H9 (cell line): ENCODE results near the gene AEN. TPM values are rescaled to one million over a fixed set of nuclear protein-coding genes. Genes with fewer than 3 reads are reported as not detected.

Experiments used
- DNase-seq: peaks from one replicate; pipeline ENCODE4 v3.0.0-alpha.2; 2017
- H2AFZ ChIP-seq: one replicate; pipeline ENCODE4 v1.6.1; 2013; ENCODE audit warnings: mild to moderate bottlenecking, low read length, control low read depth, moderate library complexity
- H2AK5ac ChIP-seq: 2 replicates; pipeline ENCODE4 v1.6.1; 2013; ENCODE audit warnings: low read length, control low read depth, mixed read lengths; ENCODE audit not compliant: insufficient read length
- H2BK120ac ChIP-seq: one replicate; pipeline ENCODE4 v1.6.1; 2013; ENCODE audit warnings: low read depth, mild to moderate bottlenecking, low read length, control low read depth, inconsistent platforms; ENCODE audit not compliant: poor library complexity, severe bottlenecking
- H2BK12ac ChIP-seq: 2 replicates; pipeline ENCODE4 v1.6.1; 2013; ENCODE audit warnings: low read length, control low read depth, mixed read lengths, low read depth; ENCODE audit not compliant: insufficient read length
- H2BK15ac ChIP-seq: 2 replicates; pipeline ENCODE4 v1.6.1; 2013; ENCODE audit warnings: low read depth, low read length, control low read depth
- H2BK20ac ChIP-seq: one replicate; pipeline ENCODE4 v1.6.1; 2013; ENCODE audit warnings: low read depth, mild to moderate bottlenecking, low read length, control low read depth, inconsistent platforms; ENCODE audit not compliant: poor library complexity, severe bottlenecking
- H2BK5ac ChIP-seq: 2 replicates; pipeline ENCODE4 v1.6.1; 2013; ENCODE audit warnings: low read length, control low read depth, mixed read lengths; ENCODE audit not compliant: insufficient read length
- H3K14ac ChIP-seq: 2 replicates; pipeline ENCODE4 v1.6.1; 2013; ENCODE audit warnings: low read length, control low read depth; ENCODE audit not compliant: insufficient read depth
- H3K18ac ChIP-seq: 2 replicates; pipeline ENCODE4 v1.6.1; 2013; ENCODE audit warnings: low read depth, mild to moderate bottlenecking, mixed read lengths, low read length, control low read depth; ENCODE audit not compliant: insufficient read length
- H3K23ac ChIP-seq: 2 replicates; pipeline ENCODE4 v1.6.1; 2013; ENCODE audit warnings: low read length, control low read depth, mixed read lengths, low read depth; ENCODE audit not compliant: insufficient read length
- H3K23me2 ChIP-seq: 2 replicates; pipeline ENCODE4 v1.6.1; 2013; ENCODE audit warnings: low read depth, mild to moderate bottlenecking, mixed read lengths, low read length, control low read depth; ENCODE audit not compliant: insufficient read length, poor library complexity, severe bottlenecking
- H3K27ac ChIP-seq: 2 replicates; pipeline ENCODE4 v1.5.1; 2013; ENCODE audit warnings: low read length, control low read depth, mixed read lengths, low read depth; ENCODE audit not compliant: insufficient read length
- H3K27me3 ChIP-seq: 2 replicates; pipeline ENCODE4 v1.6.1; 2013; ENCODE audit warnings: low read length, control low read depth, inconsistent platforms; ENCODE audit not compliant: insufficient read depth
- H3K4ac ChIP-seq: 2 replicates; pipeline ENCODE4 v1.6.1; 2013; ENCODE audit warnings: low read depth, mild to moderate bottlenecking, control low read depth, inconsistent platforms, low read length, moderate library complexity
- H3K4me1 ChIP-seq: 2 replicates; pipeline ENCODE4 v1.6.1; 2013; ENCODE audit warnings: low read length, control low read depth, inconsistent platforms; ENCODE audit not compliant: insufficient read depth
- H3K4me2 ChIP-seq: 2 replicates; pipeline ENCODE4 v1.6.1; 2013; ENCODE audit warnings: low read length, control low read depth, mixed read lengths; ENCODE audit not compliant: insufficient read length, insufficient read depth
- H3K56ac ChIP-seq: 2 replicates; pipeline ENCODE4 v1.6.1; 2013; ENCODE audit warnings: low read depth, mild to moderate bottlenecking, mixed read lengths, low read length, control low read depth; ENCODE audit not compliant: insufficient read length
- H3K79me1 ChIP-seq: 2 replicates; pipeline ENCODE4 v1.6.1; 2013; ENCODE audit warnings: low read depth, mild to moderate bottlenecking, moderate library complexity, low read length, control low read depth, inconsistent platforms; ENCODE audit not compliant: insufficient read depth, poor library complexity, severe bottlenecking
- H3K79me2 ChIP-seq: 2 replicates; pipeline ENCODE4 v1.6.1; 2013; ENCODE audit warnings: low read length, control low read depth, inconsistent platforms; ENCODE audit not compliant: insufficient read depth
- H3K9ac ChIP-seq: 2 replicates; pipeline ENCODE4 v1.6.1; 2013; ENCODE audit warnings: low read length, control low read depth, mixed read lengths; ENCODE audit not compliant: insufficient read length; ENCODE audit errors: extremely low read depth
- H3K9me3 ChIP-seq: one replicate; pipeline ENCODE4 v1.6.1; 2013; ENCODE audit warnings: low read depth, low read length, inconsistent platforms; ENCODE audit not compliant: control insufficient read depth
- H3T11ph ChIP-seq: one replicate; pipeline ENCODE4 v1.6.1; 2013; ENCODE audit warnings: mild to moderate bottlenecking, low read length, control low read depth, inconsistent platforms
- H4K20me1 ChIP-seq: one replicate; pipeline ENCODE4 v1.6.1; 2013; ENCODE audit not compliant: control insufficient read depth, insufficient read length, insufficient read depth
- H4K5ac ChIP-seq: 2 replicates; pipeline ENCODE4 v1.6.1; 2013; ENCODE audit warnings: low read depth, mild to moderate bottlenecking, mixed read lengths, low read length, control low read depth; ENCODE audit not compliant: insufficient read length
- H4K8ac ChIP-seq: replicated peaks from 2 replicates; pipeline ENCODE4 v1.6.1; 2013; ENCODE audit warnings: low read length, control low read depth, mixed read lengths, low read depth; ENCODE audit not compliant: insufficient read length
- H4K91ac ChIP-seq: 2 replicates; pipeline ENCODE4 v1.6.1; 2013; ENCODE audit warnings: low read depth, mild to moderate bottlenecking, moderate library complexity, mixed read lengths, low read length, control low read depth; ENCODE audit not compliant: insufficient read length
- H3K27ac Mint-ChIP-seq, 3 experiments: 2 replicates in 2 of 3; 3 replicates in 1 of 3; pipeline ENCODE4 v1.8.0; 2020 to 2021; ENCODE audit warnings: mixed read lengths in 3 of 3, mild to moderate bottlenecking in 1 of 3, moderate library complexity in 1 of 3
- H3K27me3 Mint-ChIP-seq: 2 replicates; pipeline ENCODE4 v1.8.0; 2021; ENCODE audit warnings: low read depth, mild to moderate bottlenecking, moderate library complexity, mixed read lengths
- H3K36me3 Mint-ChIP-seq, 3 experiments: 2 replicates in 2 of 3; 3 replicates in 1 of 3; pipeline ENCODE4 v1.8.0; 2020 to 2021; ENCODE audit warnings: low read depth in 3 of 3, mixed read lengths in 3 of 3; ENCODE audit not compliant: insufficient read depth in 1 of 3
- H3K4me1 Mint-ChIP-seq, 2 experiments: 2 replicates each; pipeline ENCODE4 v1.8.0; 2020; ENCODE audit warnings: mixed read lengths in 2 of 2
- H3K4me3 Mint-ChIP-seq, 2 experiments: 2 replicates in 1 of 2; 3 replicates in 1 of 2; pipeline ENCODE4 v1.8.0; 2020 to 2021; ENCODE audit warnings: mild to moderate bottlenecking in 2 of 2, mixed read lengths in 2 of 2, moderate library complexity in 1 of 2
- H3K9me3 Mint-ChIP-seq, 2 experiments: 2 replicates in 1 of 2; 3 replicates in 1 of 2; pipeline ENCODE4 v1.8.0; 2020; ENCODE audit warnings: mild to moderate bottlenecking in 2 of 2, mixed read lengths in 2 of 2, moderate library complexity in 1 of 2
- WGBS: extraction: QIAGEN DNeasy Blood & Tissue Kit; methylation state at CpG from one replicate; pipeline ENCODE4 v1.1.7; 2013; ENCODE audit warnings: missing lambda C conversion rate, low lambda C conversion rate, mixed read lengths; ENCODE audit not compliant: insufficient read length; ENCODE audit errors: extremely low coverage; 5-methylcytosine and 5-hydroxymethylcytosine counted together
- long read RNA-seq: library from polyadenylated mRNA; unstranded; transcript quantifications from one replicate; pipeline ENCODE4 v2.0.0, GENCODE V29; 2020
- total RNA-seq: library from RNA; stranded (reverse); gene quantifications from 2 replicates; pipeline ENCODE4 v1.2.1, GENCODE V29; 2021
- TF ChIP-seq, protein P1 (sequence below): fragments of 200-600 bp; sonication (generic); conservative IDR thresholded peaks from 3 replicates; pipeline ENCODE4 v1.8.0; 2021; ENCODE audit warnings: antibody characterized with exemption, mild to moderate bottlenecking

AEN gene, protein sequence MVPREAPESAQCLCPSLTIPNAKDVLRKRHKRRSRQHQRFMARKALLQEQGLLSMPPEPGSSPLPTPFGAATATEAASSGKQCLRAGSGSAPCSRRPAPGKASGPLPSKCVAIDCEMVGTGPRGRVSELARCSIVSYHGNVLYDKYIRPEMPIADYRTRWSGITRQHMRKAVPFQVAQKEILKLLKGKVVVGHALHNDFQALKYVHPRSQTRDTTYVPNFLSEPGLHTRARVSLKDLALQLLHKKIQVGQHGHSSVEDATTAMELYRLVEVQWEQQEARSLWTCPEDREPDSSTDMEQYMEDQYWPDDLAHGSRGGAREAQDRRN
- total RNA-seq, result 132 and 136 TPM in 2 replicates
- long read RNA-seq, full-length matches to known transcripts, result 593 of 1,038 reads
- long read RNA-seq, partial matches to known transcripts, result 230 of 1,038 reads
- long read RNA-seq, other reads (novel, unspliced or antisense), result 215 of 1,038 reads

DNA sequence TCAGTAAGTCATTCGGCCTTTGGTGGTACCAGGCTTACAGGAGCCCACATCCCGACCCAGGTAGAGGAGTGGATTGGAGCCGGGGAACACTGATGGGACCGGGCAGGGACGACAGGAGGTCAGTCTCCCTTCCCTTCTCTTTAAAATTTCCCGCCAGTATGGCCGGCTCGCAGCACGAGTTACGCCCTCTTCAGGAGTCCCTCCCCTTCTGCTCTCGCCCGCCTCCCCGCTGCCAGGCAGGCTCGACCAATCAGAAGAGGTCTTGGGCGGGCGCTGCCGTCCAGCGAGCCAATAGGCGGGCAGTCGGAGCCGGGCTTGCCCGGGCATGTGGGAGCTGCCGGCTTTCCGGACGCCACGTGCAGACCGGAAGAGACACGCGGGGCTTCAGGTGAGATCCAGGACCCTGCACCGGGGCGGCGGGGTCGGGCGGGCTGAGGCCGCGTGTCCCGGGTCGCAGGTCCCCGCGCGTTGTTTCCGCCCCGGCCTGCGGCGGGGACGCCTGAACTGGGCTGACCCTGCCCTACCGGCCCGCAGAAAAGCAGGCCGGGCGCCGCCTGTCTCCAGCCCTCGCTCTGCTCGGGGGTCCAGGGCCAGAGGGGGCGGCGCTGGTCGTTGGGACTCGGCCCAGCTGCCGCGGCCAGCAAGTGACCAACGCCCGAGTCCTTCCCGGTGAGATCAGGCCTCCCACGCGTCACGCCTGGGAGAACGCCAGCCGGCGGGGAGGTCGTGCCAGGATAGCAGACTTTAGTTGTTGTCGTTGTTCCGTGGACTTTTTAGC lies at the start of gene AEN:
Gene AEN, plus strand, starts transcription at position 346 of the 778 bp plus-strand sequence. CDS start 4,870 bp downstream, outside the sequence.
- Histone ChIP-seq H3K23ac (no peak within 1 kb of the TSS), H3K27me3 (no peaks in the 10 kb centered on the region), H2BK12ac (no peak within 1 kb of the TSS), H3K14ac (peak within 1 kb of the TSS; percentile 95), H3K27ac (peak within 1 kb of the TSS; percentile 16), H3K4me1 (peaks cover 13% of the 10 kb centered on the region; the same call in 1 of the 2 replicates), H3K9me3 (no peaks in the 10 kb centered on the region), H3K4me2 (peak within 1 kb of the TSS; percentile 99), H4K5ac (no peak within 1 kb of the TSS), H4K20me1 (peaks cover 5% of the 10 kb centered on the region), H3K9ac (peak within 1 kb of the TSS; percentile 84), H2BK5ac (peak within 1 kb of the TSS; percentile 29), H4K91ac (peak within 1 kb of the TSS; percentile 65), H2AFZ (no peak within 1 kb of the TSS), H2AK5ac (no peak within 1 kb of the TSS), H3K23me2 (peaks cover 13% of the 10 kb centered on the region), H3K18ac (peak within 1 kb of the TSS; percentile 87), H3K4ac (peak within 1 kb of the TSS; percentile 21; the same call in 1 of the 2 replicates), H2BK120ac (no peak within 1 kb of the TSS), H2BK15ac (0 out of 2 replicates have a peak within 1 kb of the TSS, but pooled peaks have one; percentile 13), H4K8ac (no peak within 1 kb of the TSS), H3K56ac (no peak within 1 kb of the TSS), H3T11ph (no peak within 1 kb of the TSS), H3K79me1 (no peaks in the 10 kb centered on the region), H2BK20ac (no peak within 1 kb of the TSS), H3K79me2 (peaks cover 45% of the 10 kb centered on the region)
- Mint-ChIP-seq H3K4me3 (peak within 1 kb of the TSS; percentile 93 to 95), H3K36me3 (peaks cover 2 to 39% (median 36%) of the 10 kb centered on the region in 3 experiments; a peak in 6 of 7 replicates), H3K27me3 (peaks cover 2% of the 10 kb centered on the region), H3K4me1 (peaks cover 47 to 60% of the 10 kb centered on the region in 2 experiments), H3K27ac (peak within 1 kb of the TSS; percentile 92 to 96 (median 95)), H3K9me3 (no peaks in the 10 kb centered on the region)
- no CpG with 5 or more reads among the region's 71 CpGs for WGBS
- DNase-seq, result peak; percentile 98
- TF ChIP-seq, protein P1, sequence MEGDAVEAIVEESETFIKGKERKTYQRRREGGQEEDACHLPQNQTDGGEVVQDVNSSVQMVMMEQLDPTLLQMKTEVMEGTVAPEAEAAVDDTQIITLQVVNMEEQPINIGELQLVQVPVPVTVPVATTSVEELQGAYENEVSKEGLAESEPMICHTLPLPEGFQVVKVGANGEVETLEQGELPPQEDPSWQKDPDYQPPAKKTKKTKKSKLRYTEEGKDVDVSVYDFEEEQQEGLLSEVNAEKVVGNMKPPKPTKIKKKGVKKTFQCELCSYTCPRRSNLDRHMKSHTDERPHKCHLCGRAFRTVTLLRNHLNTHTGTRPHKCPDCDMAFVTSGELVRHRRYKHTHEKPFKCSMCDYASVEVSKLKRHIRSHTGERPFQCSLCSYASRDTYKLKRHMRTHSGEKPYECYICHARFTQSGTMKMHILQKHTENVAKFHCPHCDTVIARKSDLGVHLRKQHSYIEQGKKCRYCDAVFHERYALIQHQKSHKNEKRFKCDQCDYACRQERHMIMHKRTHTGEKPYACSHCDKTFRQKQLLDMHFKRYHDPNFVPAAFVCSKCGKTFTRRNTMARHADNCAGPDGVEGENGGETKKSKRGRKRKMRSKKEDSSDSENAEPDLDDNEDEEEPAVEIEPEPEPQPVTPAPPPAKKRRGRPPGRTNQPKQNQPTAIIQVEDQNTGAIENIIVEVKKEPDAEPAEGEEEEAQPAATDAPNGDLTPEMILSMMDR, result no peak
